GM10266 (cell line): ENCODE measurements around the gene DENR.
"Not testable (repeated sequence)": the region's sequence is repeated elsewhere in the genome, so short reads cannot be mapped to it uniquely, and the experiment has no call there.

Experiments
- DNase-seq: peaks from one replicate; pipeline ENCODE4 v3.0.0; 2012; ENCODE audit errors: extremely low spot score
- TF ChIP-seq, protein P1 (sequence below): IDR thresholded peaks from 2 replicates; pipeline ENCODE4 v1.5.1; 2012; ENCODE audit warnings: mild to moderate bottlenecking, low read depth; ENCODE audit not compliant: control insufficient read depth, insufficient read depth; ENCODE audit errors: missing control alignments

Gene DENR

GRCh38 chr12:122752464-122753318 is at the start of gene DENR:
Gene DENR (plus strand): TSS chr12:122752824. CDS start chr12:122753702, 878 bp downstream.
- DNase-seq, result peak; percentile 93
- TF ChIP-seq, protein P1, sequence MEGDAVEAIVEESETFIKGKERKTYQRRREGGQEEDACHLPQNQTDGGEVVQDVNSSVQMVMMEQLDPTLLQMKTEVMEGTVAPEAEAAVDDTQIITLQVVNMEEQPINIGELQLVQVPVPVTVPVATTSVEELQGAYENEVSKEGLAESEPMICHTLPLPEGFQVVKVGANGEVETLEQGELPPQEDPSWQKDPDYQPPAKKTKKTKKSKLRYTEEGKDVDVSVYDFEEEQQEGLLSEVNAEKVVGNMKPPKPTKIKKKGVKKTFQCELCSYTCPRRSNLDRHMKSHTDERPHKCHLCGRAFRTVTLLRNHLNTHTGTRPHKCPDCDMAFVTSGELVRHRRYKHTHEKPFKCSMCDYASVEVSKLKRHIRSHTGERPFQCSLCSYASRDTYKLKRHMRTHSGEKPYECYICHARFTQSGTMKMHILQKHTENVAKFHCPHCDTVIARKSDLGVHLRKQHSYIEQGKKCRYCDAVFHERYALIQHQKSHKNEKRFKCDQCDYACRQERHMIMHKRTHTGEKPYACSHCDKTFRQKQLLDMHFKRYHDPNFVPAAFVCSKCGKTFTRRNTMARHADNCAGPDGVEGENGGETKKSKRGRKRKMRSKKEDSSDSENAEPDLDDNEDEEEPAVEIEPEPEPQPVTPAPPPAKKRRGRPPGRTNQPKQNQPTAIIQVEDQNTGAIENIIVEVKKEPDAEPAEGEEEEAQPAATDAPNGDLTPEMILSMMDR, result peak; percentile 98

DNA sequence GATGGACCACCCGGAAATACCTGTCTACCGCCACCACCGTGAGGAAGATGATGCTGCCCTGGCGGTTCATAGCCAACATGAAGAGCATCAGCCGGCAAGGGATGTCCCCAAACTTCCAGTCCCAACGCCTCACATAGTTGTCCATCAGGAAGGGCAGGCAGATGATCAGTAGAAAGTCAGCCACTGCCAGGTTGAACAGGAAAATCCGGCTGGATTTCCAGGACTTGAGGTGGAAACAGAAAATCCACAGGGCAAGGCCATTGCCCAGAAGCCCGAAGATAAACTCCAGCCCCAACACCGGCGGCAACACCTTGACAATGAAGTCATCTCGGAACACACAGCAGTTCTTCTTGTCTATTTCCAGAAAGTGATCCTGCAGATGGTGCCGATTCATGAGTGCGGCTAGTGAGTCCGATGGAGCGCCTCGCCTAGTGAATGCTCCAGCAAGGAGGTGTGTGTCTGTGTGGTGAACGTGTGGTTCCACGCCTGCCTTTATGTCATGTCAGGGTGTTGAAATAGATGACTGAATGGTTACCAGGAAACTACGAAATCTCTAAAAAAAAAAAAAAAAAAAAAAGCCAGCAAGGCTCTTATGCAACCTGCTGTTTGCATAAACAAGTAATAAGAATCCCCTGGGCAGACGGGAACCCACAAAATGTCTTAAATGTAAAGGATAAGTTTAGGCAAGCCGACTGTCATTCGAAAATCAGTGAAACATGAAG is 49.6 kb upstream of the DENR start, which contains the start of gene HCAR2:
Gene HCAR2, minus strand, starts transcription at position 468 of the 722 bp plus-strand sequence. Its CDS starts 74 bp downstream, at position 394.
- DNase-seq, result not testable (repeated sequence)

- not testable (repeated sequence) for DNase-seq
Observed at GRCh38 chr12:122703841-122704240, 48.8 kb upstream of the DENR start.

- not testable (repeated sequence) for DNase-seq
Observed at GRCh38 chr12:122709287-122709686, 43.3 kb upstream of the DENR start.

DNA sequence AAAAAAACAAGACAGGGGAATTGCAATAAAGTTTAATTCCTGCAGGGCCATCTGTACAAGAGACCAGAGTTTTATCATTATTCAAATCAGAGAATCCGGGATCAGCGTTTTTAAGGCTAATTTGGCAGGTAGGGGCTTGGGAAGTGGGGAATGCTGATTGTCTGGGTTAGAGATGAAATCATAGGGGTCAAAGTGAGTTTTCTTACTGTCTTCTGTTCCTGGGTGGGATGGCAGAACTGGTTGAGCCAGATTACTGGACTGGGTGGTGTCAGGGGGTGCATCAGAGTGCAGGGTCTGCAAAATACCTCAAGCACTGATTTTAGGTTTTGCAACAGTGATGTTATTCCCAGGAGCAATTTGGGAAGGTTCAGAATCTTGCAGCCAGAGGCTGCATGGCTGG is 42.3 kb upstream of the DENR start:
- DNase-seq, result not testable (repeated sequence)

- not testable (repeated sequence) for DNase-seq
Observed at GRCh38 chr12:122711266-122711665, 41.4 kb upstream of the DENR start.

GRCh38 chr12:122713491-122714188 is 39.0 kb upstream of the DENR start:
- not testable (repeated sequence) for DNase-seq

DNA sequence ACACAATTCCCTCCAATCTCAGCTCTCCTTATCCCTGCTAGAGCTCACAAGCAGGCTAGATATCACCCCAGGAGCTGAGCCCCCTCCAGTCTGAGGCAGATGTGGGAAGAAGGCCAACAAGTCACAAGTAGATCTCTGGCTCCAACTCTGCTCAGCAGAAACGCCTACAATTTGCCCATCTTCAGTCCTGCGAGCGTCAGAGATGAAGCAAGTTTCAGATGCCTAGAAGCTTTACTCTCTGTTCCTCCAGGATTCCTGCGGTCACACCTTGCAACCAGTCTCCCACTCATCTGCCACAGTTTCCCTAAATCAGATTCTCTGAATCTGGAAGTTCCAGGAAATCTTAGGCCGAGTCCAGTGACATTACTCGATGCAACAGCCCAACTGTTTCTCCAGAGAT is 37.4 kb upstream of the DENR start:
- not testable (repeated sequence) for DNase-seq

- DNase-seq, result not testable (repeated sequence)
Observed at GRCh38 chr12:122716658-122717057, 36.0 kb upstream of the DENR start, which contains the start of gene HCAR3. Gene HCAR3 (minus strand): TSS chr12:122716811. CDS start chr12:122716737, 74 bp downstream.

- peak; percentile 29 for DNase-seq
Observed at GRCh38 chr12:122721057-122721545, 31.5 kb upstream of the DENR start.

GRCh38 chr12:122722387-122722786 is 30.2 kb upstream of the DENR start:
- DNase-seq, result no peak
- TF ChIP-seq, protein P1, result no peak

More at GRCh38 chr12:122721057-122721545, 31.5 kb upstream of the DENR start:
- TF ChIP-seq, protein P1, result no peak
